Spleen (tissue), 11 donors: ENCODE data around the gene RAB11FIP4. TPM values are rescaled to one million over a fixed set of nuclear protein-coding genes. Genes with fewer than 3 reads are reported as not detected.

Experiments used
- DNase-seq: peaks from one replicate; pipeline ENCODE4 v3.0.0-alpha.2; 2020
- H3K27ac ChIP-seq, 8 donors: fragments of 200-600 bp; sonication (generic) in 7 of 8; 1 replicate in 4 of 8; 2 replicates in 4 of 8; pipeline versions ENCODE4 v1.5.0 to v1.8.0; 2016 to 2021; ENCODE audit warnings: inconsistent platforms in 4 of 8, mild to moderate bottlenecking in 4 of 8, moderate library complexity in 1 of 8
- H3K27me3 ChIP-seq, 7 donors: fragments of 200-600 bp; sonication (generic) in 6 of 7; replicated peaks in 1 of 7; 1 replicate in 4 of 7; 2 replicates in 3 of 7; pipeline versions ENCODE4 v1.5.0 to v1.8.0; 2016 to 2021; ENCODE audit warnings: inconsistent platforms in 3 of 7, mild to moderate bottlenecking in 1 of 7
- H3K36me3 ChIP-seq, 6 donors: fragments of 200-600 bp; sonication (generic) in 5 of 6; 1 replicate in 4 of 6; 2 replicates in 2 of 6; pipeline versions ENCODE4 v1.5.0 to v1.8.0; 2016 to 2021; ENCODE audit warnings: inconsistent platforms in 2 of 6
- H3K4me1 ChIP-seq, 6 donors: fragments of 200-600 bp; sonication (generic) in 5 of 6; 1 replicate in 3 of 6; 2 replicates in 3 of 6; pipeline versions ENCODE4 v1.5.0 to v1.8.0; 2016 to 2021; ENCODE audit warnings: inconsistent platforms in 3 of 6
- H3K4me3 ChIP-seq, 8 donors: fragments of 200-600 bp; sonication (generic) in 7 of 8; 1 replicate in 4 of 8; 2 replicates in 4 of 8; pipeline versions ENCODE4 v1.5.0 to v1.8.0; 2016 to 2021; ENCODE audit warnings: inconsistent platforms in 4 of 8, mild to moderate bottlenecking in 4 of 8, moderate library complexity in 2 of 8
- H3K9me3 ChIP-seq, 8 donors: fragments of 200-600 bp; sonication (generic) in 7 of 8; 1 replicate in 4 of 8; 2 replicates in 4 of 8; pipeline versions ENCODE4 v1.5.0 to v1.8.0; 2016 to 2021; ENCODE audit warnings: inconsistent platforms in 4 of 8
- POLR2A ChIP-seq, 3 donors: fragments of 450-650 bp; IDR thresholded peaks; one replicate each; pipeline ENCODE4 v1.5.1; 2017; ENCODE audit warnings: antibody characterized with exemption in 3 of 3, mild to moderate bottlenecking in 1 of 3
- POLR2AphosphoS5 ChIP-seq, 3 donors: sonication (generic); formaldehyde crosslinking; IDR thresholded peaks; one replicate each; pipeline ENCODE4 v1.5.1; 2017; ENCODE audit warnings: antibody characterized with exemption in 3 of 3
- WGBS, 5 donors: extraction: QIAGEN DNeasy Blood & Tissue Kit in 3 of 5; methylation state at CpG; one replicate each; pipeline versions ENCODE4 v1.1.5 to v1.1.7; 2013 to 2018; 5-methylcytosine and 5-hydroxymethylcytosine counted together
- intact Hi-C: fragments of 100-400 bp; cut with DNase I; formaldehyde crosslinking; loops from one replicate; pipeline ENCODE4 v1.15.0; 2023; ENCODE audit warnings: low total_unique reads
- polyA plus RNA-seq, 3 donors: library from polyadenylated mRNA; stranded (reverse); fragments of 200-250 nt; gene quantifications; one replicate each; pipeline ENCODE4 v1.2.1, GENCODE V29; 2013
- total RNA-seq, 7 donors: library from RNA; depleted of rRNA in 3 of 7; stranded (reverse); fragments of >200 nt in 3 of 7; fragmentation: NEBNext Ultra II Directional in 4 of 7; extraction: Animal tissue kit (Norgen Biotek cat#: 25700) in 4 of 7; gene quantifications; one replicate each; pipeline versions ENCODE4 v1.1.0 to v1.2.1, GENCODE V29; 2016 to 2021
- TF ChIP-seq, protein P1 (sequence below), 11 experiments: fragments of 200-600 bp in 7 of 11; fragments of 450-650 bp in 4 of 11; sonication (generic) in 4 of 11; IDR thresholded peaks in 8 of 11; conservative IDR thresholded peaks in 3 of 11; 1 replicate in 7 of 11; 2 replicates in 4 of 11; pipeline versions ENCODE4 v1.4.0 to v1.8.0; 2016 to 2021; ENCODE audit warnings: antibody characterized with exemption in 11 of 11, inconsistent platforms in 4 of 11, mild to moderate bottlenecking in 1 of 11
- donor health status: healthy with polysubstance abuse.
- donor health status: DM: no; HTN: no; CAD: no; lungs with moderate emphysema.
- donor health status: DM: no; HTN: no; CAD: no.
- donor health status: Bipolar disorder and iron deficiency.
- donor health status: healthy.
- donor health status: DM: no; HTN: no; CAD: no.
- donor health status: DM: yes; HTN: yes; CAD: no.

Gene RAB11FIP4
- total and polyA plus RNA-seq, 10 donors: 5.5 to 25.2 (median 20.9) TPM

DNA sequence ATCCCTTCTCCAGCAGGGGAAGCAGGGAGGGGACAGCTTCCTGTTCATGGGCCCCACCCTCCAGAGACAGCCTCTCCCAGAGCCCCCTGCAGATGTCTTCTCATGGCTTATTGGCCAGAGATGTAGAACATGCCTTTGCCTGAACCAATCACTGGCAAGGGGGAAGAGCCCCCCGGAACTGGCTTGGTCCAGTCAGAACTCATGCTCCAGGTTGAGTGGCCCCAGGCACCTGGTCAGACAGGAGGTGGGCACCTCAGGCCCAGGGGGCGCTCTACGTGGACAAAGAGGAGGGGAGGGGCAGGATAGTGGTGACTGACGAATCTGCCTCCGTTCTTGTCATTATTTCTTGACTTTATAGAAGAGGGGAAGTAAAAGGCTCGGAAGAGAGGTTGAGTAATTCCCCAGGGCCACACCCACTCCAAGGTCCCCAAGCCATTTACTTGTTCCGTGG lies 23.6 kb downstream of the RAB11FIP4 start:
- H3K27ac ChIP-seq: peak overlapping the region in 2 of 8 donors; percentile 15 to 18
- 34 to 48% (median 40%) methylated on average over 6 to 7 of the region's 7 CpGs for WGBS, 5 donors
- no peak for TF ChIP-seq POLR2A (IDR thresholded peaks at IDR 0.05)
- TF ChIP-seq, protein P1, sequence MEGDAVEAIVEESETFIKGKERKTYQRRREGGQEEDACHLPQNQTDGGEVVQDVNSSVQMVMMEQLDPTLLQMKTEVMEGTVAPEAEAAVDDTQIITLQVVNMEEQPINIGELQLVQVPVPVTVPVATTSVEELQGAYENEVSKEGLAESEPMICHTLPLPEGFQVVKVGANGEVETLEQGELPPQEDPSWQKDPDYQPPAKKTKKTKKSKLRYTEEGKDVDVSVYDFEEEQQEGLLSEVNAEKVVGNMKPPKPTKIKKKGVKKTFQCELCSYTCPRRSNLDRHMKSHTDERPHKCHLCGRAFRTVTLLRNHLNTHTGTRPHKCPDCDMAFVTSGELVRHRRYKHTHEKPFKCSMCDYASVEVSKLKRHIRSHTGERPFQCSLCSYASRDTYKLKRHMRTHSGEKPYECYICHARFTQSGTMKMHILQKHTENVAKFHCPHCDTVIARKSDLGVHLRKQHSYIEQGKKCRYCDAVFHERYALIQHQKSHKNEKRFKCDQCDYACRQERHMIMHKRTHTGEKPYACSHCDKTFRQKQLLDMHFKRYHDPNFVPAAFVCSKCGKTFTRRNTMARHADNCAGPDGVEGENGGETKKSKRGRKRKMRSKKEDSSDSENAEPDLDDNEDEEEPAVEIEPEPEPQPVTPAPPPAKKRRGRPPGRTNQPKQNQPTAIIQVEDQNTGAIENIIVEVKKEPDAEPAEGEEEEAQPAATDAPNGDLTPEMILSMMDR (IDR thresholded peaks at IDR 0.05 in 8 of 11, conservative IDR thresholded peaks at IDR 0.05 in 3 of 11): no peak
- H3K36me3 ChIP-seq: no peaks in the 10 kb centered on the region
- intact Hi-C loops: no loop called here
- H3K9me3 ChIP-seq: no peaks in the 10 kb centered on the region
- DNase-seq: peak; percentile 58
- peak overlapping the region in 1 of 8 donors; percentile 13 for H3K4me3 ChIP-seq
- H3K4me1 ChIP-seq: peaks cover 0 to 9% (median 2%) of the 10 kb centered on the region in 6 donors
- H3K27me3 ChIP-seq: peaks cover 0 to 17% (median 0%) of the 10 kb centered on the region in 7 donors

GRCh38 chr17:31415640-31416502 lies 24.4 kb downstream of the RAB11FIP4 start:
- WGBS, 5 donors: 85 to 88% (median 88%) methylated on average over 22 of the region's 22 CpGs
- Histone ChIP-seq H3K36me3 (no peaks in the 10 kb centered on the region), H3K4me1 (peaks cover 0 to 9% (median 2%) of the 10 kb centered on the region in 6 donors), H3K4me3 (no peak overlapping the region), H3K27me3 (peaks cover 0 to 17% (median 0%) of the 10 kb centered on the region in 7 donors), H3K27ac (no peak overlapping the region), H3K9me3 (no peaks in the 10 kb centered on the region)
- peak; percentile 40 for DNase-seq
- intact Hi-C loops: no loop called here
- TF ChIP-seq POLR2A (IDR thresholded peaks at IDR 0.05) (no peak), POLR2AphosphoS5 (IDR thresholded peaks at IDR 0.05) (no peak)
- TF ChIP-seq, protein P1 (IDR thresholded peaks at IDR 0.05 in 8 of 11, conservative IDR thresholded peaks at IDR 0.05 in 3 of 11): no peak

- Histone ChIP-seq H3K4me1 (peaks cover 0 to 9% (median 2%) of the 10 kb centered on the region in 6 donors), H3K27me3 (peaks cover 0 to 18% (median 0%) of the 10 kb centered on the region in 7 donors), H3K9me3 (peaks cover 0 to under 1% (median 0%) of the 10 kb centered on the region in 8 donors), H3K27ac (no peak overlapping the region), H3K36me3 (no peaks in the 10 kb centered on the region), H3K4me3 (no peak overlapping the region)
- 68 to 83% (median 75%) methylated on average over 9 to 10 of the region's 10 CpGs for WGBS, 5 donors
- peak; percentile 38 for DNase-seq
- intact Hi-C loops: no loop called here
- TF ChIP-seq POLR2A (IDR thresholded peaks at IDR 0.05) (no peak), POLR2AphosphoS5 (IDR thresholded peaks at IDR 0.05) (no peak)
- TF ChIP-seq, protein P1 (IDR thresholded peaks at IDR 0.05 in 8 of 11, conservative IDR thresholded peaks at IDR 0.05 in 3 of 11): no peak
These were observed 25.0 kb downstream of the RAB11FIP4 start for GRCh38 chr17:31416503-31416923.
